Esophagus muscularis mucosa (tissue), 4 donors: Measurements from ENCODE around the gene ALDH5A1. TPM values are rescaled to one million over a fixed set of nuclear protein-coding genes. Genes with fewer than 3 reads are reported as not detected.

Source experiments
- DNase-seq: peaks from one replicate; pipeline ENCODE4 v3.0.0-alpha.2; 2017; ENCODE audit errors: extremely low spot score
- H3K27ac ChIP-seq, 4 donors: fragments of 200-600 bp; sonication (generic); replicated peaks in 1 of 4; 1 replicate in 3 of 4; 2 replicates in 1 of 4; pipeline ENCODE4 v1.5.1; 2016 to 2019; ENCODE audit warnings: mild to moderate bottlenecking in 1 of 4
- H3K27me3 ChIP-seq, 4 donors: fragments of 200-600 bp; sonication (generic); one replicate each; pipeline versions ENCODE4 v1.5.1 to v1.6.0; 2016 to 2019
- H3K36me3 ChIP-seq, 4 donors: fragments of 200-600 bp; sonication (generic); one replicate each; pipeline ENCODE4 v1.5.1; 2016 to 2019
- H3K4me1 ChIP-seq, 4 donors: fragments of 200-600 bp; sonication (generic); one replicate each; pipeline ENCODE4 v1.5.1; 2016 to 2019
- H3K4me3 ChIP-seq, 4 donors: fragments of 200-600 bp; sonication (generic); 1 replicate in 2 of 4; 2 replicates in 2 of 4; pipeline ENCODE4 v1.5.1; 2016 to 2019; ENCODE audit warnings: mild to moderate bottlenecking in 4 of 4, moderate library complexity in 1 of 4
- H3K9me3 ChIP-seq, 4 donors: fragments of 200-600 bp; sonication (generic); 1 replicate in 3 of 4; 2 replicates in 1 of 4; pipeline ENCODE4 v1.5.1; 2016 to 2019
- EP300 ChIP-seq: sonication (generic); formaldehyde crosslinking; IDR thresholded peaks from one replicate; pipeline ENCODE4 v1.6.1; 2017; ENCODE audit warnings: antibody characterized with exemption
- POLR2A ChIP-seq: fragments of 450-650 bp; IDR thresholded peaks from one replicate; pipeline ENCODE4 v1.6.1; 2017; ENCODE audit warnings: antibody characterized with exemption, moderate library complexity, mild to moderate bottlenecking, low read depth
- POLR2AphosphoS5 ChIP-seq, 2 donors: sonication (generic); formaldehyde crosslinking; IDR thresholded peaks; one replicate each; pipeline ENCODE4 v1.6.1; 2017; ENCODE audit warnings: antibody characterized with exemption in 2 of 2
- WGBS: methylation state at CpG from one replicate; pipeline ENCODE4 v1.1.5; 2018; 5-methylcytosine and 5-hydroxymethylcytosine counted together
- intact Hi-C: fragments of 100-400 bp; cut with DNase I; formaldehyde crosslinking; loops from one replicate; pipeline ENCODE4 v1.15.1; 2023
- total RNA-seq, 4 donors: library from RNA; depleted of rRNA; stranded (reverse); fragments of >200 nt; gene quantifications; one replicate each; pipeline versions ENCODE4 v1.1.0 to v1.2.1, GENCODE V29; 2016
- TF ChIP-seq, protein P1 (sequence below), 3 experiments: fragments of 200-600 bp in 2 of 3; fragments of 450-650 bp in 1 of 3; sonication (generic) in 2 of 3; IDR thresholded peaks; one replicate each; pipeline ENCODE4 v1.5.1; 2017 to 2019; ENCODE audit warnings: antibody characterized with exemption in 3 of 3, mild to moderate bottlenecking in 2 of 3, moderate library complexity in 1 of 3

The ALDH5A1 gene
- total RNA-seq, 4 donors from 2014 or later: 2.5 to 3.5 (median 3.3) TPM

DNA sequence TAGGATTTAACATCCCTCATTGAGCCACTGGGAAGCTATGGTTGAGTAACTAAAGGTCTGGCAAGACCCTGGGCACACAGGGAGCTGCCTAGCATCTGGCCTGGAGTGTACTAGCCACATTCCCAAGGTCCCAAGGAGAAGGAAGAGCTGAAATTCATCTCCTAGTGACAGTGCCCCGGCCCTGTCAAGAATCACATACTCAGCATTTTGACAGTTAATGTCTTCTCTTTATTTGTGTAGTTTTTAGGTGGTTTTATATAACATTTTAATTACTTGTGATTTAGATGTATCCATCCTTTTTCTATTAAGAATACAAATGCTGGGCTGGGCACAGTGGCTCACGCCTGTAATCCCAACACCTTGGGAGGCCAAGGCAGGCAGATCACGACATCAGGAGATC is 40.4 kb downstream of the ALDH5A1 start:
- 96% methylated on average over 3 of the region's 3 CpGs for WGBS
- H3K4me1 ChIP-seq: no peaks in the 10 kb centered on the region
- no peak overlapping the region for H3K4me3 ChIP-seq
- TF ChIP-seq, protein P1, sequence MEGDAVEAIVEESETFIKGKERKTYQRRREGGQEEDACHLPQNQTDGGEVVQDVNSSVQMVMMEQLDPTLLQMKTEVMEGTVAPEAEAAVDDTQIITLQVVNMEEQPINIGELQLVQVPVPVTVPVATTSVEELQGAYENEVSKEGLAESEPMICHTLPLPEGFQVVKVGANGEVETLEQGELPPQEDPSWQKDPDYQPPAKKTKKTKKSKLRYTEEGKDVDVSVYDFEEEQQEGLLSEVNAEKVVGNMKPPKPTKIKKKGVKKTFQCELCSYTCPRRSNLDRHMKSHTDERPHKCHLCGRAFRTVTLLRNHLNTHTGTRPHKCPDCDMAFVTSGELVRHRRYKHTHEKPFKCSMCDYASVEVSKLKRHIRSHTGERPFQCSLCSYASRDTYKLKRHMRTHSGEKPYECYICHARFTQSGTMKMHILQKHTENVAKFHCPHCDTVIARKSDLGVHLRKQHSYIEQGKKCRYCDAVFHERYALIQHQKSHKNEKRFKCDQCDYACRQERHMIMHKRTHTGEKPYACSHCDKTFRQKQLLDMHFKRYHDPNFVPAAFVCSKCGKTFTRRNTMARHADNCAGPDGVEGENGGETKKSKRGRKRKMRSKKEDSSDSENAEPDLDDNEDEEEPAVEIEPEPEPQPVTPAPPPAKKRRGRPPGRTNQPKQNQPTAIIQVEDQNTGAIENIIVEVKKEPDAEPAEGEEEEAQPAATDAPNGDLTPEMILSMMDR (IDR thresholded peaks at IDR 0.05): no peak
- TF ChIP-seq POLR2AphosphoS5 (IDR thresholded peaks at IDR 0.05) (no peak), EP300 (no peak), POLR2A (no peak)
- H3K27me3 ChIP-seq: no peaks in the 10 kb centered on the region
- H3K27ac ChIP-seq: no peak overlapping the region
- H3K36me3 ChIP-seq: peaks cover 0 to 66% (median 29%) of the 10 kb centered on the region in 4 donors
- intact Hi-C loops: no loop called here
- no peak for DNase-seq
- no peaks in the 10 kb centered on the region for H3K9me3 ChIP-seq

- intact Hi-C loops: no loop called here
- no peaks in the 10 kb centered on the region for H3K27me3 ChIP-seq
- TF ChIP-seq POLR2AphosphoS5 (IDR thresholded peaks at IDR 0.05) (no peak), POLR2A (no peak), EP300 (no peak)
- TF ChIP-seq, protein P1 (IDR thresholded peaks at IDR 0.05): no peak
- no peaks in the 10 kb centered on the region for H3K4me1 ChIP-seq
- H3K4me3 ChIP-seq: no peak overlapping the region
- peaks cover 0 to 58% (median 24%) of the 10 kb centered on the region in 4 donors for H3K36me3 ChIP-seq
- H3K9me3 ChIP-seq: no peaks in the 10 kb centered on the region
- H3K27ac ChIP-seq: no peak overlapping the region
- 77% methylated on average over 4 of the region's 4 CpGs for WGBS
- DNase-seq: no peak
These were observed 41.7 kb downstream of the ALDH5A1 start for GRCh38 chr6:24536466-24536865.

GRCh38 chr6:24537082-24537699 is 42.4 kb downstream of the ALDH5A1 start:
- H3K4me3 ChIP-seq: no peak overlapping the region
- no peaks in the 10 kb centered on the region for H3K9me3 ChIP-seq
- TF ChIP-seq EP300 (no peak), POLR2AphosphoS5 (IDR thresholded peaks at IDR 0.05) (no peak), POLR2A (no peak)
- TF ChIP-seq, protein P1 (IDR thresholded peaks at IDR 0.05): no peak
- H3K36me3 ChIP-seq: peaks cover 0 to 55% (median 21%) of the 10 kb centered on the region in 4 donors
- no peaks in the 10 kb centered on the region for H3K4me1 ChIP-seq
- WGBS: 91% methylated on average over 8 of the region's 8 CpGs
- no peak for DNase-seq
- intact Hi-C loops: no loop called here
- H3K27ac ChIP-seq: no peak overlapping the region
- no peaks in the 10 kb centered on the region for H3K27me3 ChIP-seq

DNA sequence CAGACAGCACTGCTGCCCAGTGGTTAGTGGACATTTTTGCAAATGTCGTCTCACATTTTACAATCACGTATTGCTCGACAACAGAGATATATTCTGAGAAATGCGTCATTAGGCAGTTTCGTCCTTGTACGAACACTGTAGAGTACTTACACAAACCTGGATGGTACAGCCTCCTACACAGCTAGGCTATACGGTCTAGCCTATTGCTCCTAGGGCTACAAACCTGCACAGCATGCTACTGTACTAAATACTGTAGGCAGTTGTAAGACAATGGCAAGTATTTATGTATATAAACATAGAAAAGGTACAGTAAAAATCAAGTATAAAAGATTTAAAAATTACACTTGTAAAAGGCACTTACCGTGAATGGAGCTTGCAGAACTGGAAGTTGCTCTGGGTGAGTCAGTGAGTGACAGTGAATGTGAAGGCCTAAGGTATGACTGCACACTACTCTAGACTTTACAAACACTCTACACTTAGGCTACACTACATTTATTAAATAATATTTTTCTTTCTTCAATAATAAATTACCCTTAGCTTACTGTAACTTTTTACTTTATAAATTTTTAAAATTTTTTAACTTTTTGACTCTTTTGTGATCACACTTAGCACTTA is 43.1 kb downstream of the ALDH5A1 start:
- Histone ChIP-seq H3K27ac (no peak overlapping the region), H3K4me1 (no peaks in the 10 kb centered on the region), H3K9me3 (no peaks in the 10 kb centered on the region), H3K36me3 (peaks cover 0 to 51% (median 19%) of the 10 kb centered on the region in 4 donors), H3K4me3 (no peak overlapping the region), H3K27me3 (no peaks in the 10 kb centered on the region)
- intact Hi-C loops: no loop called here
- WGBS: 92% methylated on average over 8 of the region's 8 CpGs
- DNase-seq: no peak
- TF ChIP-seq POLR2AphosphoS5 (IDR thresholded peaks at IDR 0.05) (no peak), POLR2A (no peak), EP300 (no peak)
- TF ChIP-seq, protein P1 (IDR thresholded peaks at IDR 0.05): no peak
